ENCODE data around the gene AFF3. TPM values are rescaled to one million over a fixed set of nuclear protein-coding genes. Genes with fewer than 3 reads are reported as not detected.

Gene AFF3
- total and polyA plus RNA-seq, 2 of the 8 experiments (the other 6 are each of a cell fraction or from before 2014, with no cell fraction given), result 0.27 to 3.0 TPM

- FAIRE-seq (no peak), DNase-seq (ENCODE audit: low read depth in 1 of 2, low spot score in 2 of 2) (no peak)
- H2BK20ac ChIP-seq (ENCODE audit: low read length), result no peak overlapping the region
- H3K56ac ChIP-seq (replicated peaks; ENCODE audit: insufficient read length, low read depth, low read length), result no peak overlapping the region
- no peak overlapping the region for H3K18ac ChIP-seq (ENCODE audit: extremely low read depth, low read length)
- ChIA-PET POLR2A (ENCODE audit: partially characterized antibody) (no interaction called here), CTCF (ENCODE audit: partially characterized antibody) (no interaction called here)
- H4K91ac ChIP-seq (replicated peaks; ENCODE audit: insufficient read length, low read length), result no peak overlapping the region
- TF ChIP-seq SIX5 (IDR thresholded peaks at IDR 0.05; ENCODE audit: low read depth, low read length) (no peak), ASH2L (IDR thresholded peaks at IDR 0.05; ENCODE audit: low read length) (no peak), ATF3 (IDR thresholded peaks at IDR 0.05; ENCODE audit: insufficient read depth, low read depth, low read length) (no peak), SAP30 (IDR thresholded peaks at IDR 0.05; ENCODE audit: insufficient read depth, insufficient replicate concordance, low read length) (no peak)
- TF ChIP-seq, protein P1, sequence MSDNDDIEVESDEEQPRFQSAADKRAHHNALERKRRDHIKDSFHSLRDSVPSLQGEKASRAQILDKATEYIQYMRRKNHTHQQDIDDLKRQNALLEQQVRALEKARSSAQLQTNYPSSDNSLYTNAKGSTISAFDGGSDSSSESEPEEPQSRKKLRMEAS (IDR thresholded peaks at IDR 0.05), result no peak
- H2BK12ac ChIP-seq (ENCODE audit: low read depth, low read length), result no peak overlapping the region
- no peaks in the 10 kb centered on the region for H3K27me3 ChIP-seq (replicated peaks in 1 of 4; ENCODE audit: control insufficient read depth in 3 of 4, extremely low read depth in 1 of 4, insufficient read depth in 3 of 4, low read length in 3 of 4)
- no peaks in the 10 kb centered on the region for H4K20me1 ChIP-seq (replicated peaks in 1 of 2; ENCODE audit: control insufficient read depth in 1 of 2, insufficient read depth in 2 of 2, low read length in 2 of 2)
- no peak overlapping the region for H3K4me3 ChIP-seq (ENCODE audit: extremely low read depth in 1 of 4, insufficient read depth in 2 of 4, low read depth in 3 of 4, low read length in 4 of 4)
- H3K9me3 ChIP-seq (ENCODE audit: insufficient read depth in 2 of 2, low read depth in 1 of 2, low read length in 1 of 2), result 0 out of 4 replicates have a peak, but pooled peaks cover 0 to 2% of the 10 kb centered on the region in 2 experiments
- 91% methylated on average over 5 of the region's 5 CpGs; no CpG with 5 or more reads in 1 of the 2 experiments for WGBS, 2 experiments (ENCODE audit: extremely low coverage in 1 of 2, insufficient coverage in 1 of 2, insufficient read length in 1 of 2, insufficient replicate concordance in 2 of 2, low coverage in 1 of 2, low lambda C conversion rate in 2 of 2, missing lambda C conversion rate in 1 of 2)
- no peak overlapping the region for H3K9ac ChIP-seq (replicated peaks in 1 of 4; ENCODE audit: extremely low read depth in 1 of 4, low read depth in 3 of 4, low read length in 3 of 4)
- H4K8ac ChIP-seq (ENCODE audit: extremely low read depth, insufficient read depth, low read length), result no peak overlapping the region
- no peak overlapping the region for H3K4ac ChIP-seq (replicated peaks; ENCODE audit: insufficient read length, low read depth, low read length)
- no peak overlapping the region for H2BK5ac ChIP-seq (ENCODE audit: low read depth, low read length)
- no peak overlapping the region for H2AK5ac ChIP-seq (ENCODE audit: low read depth, low read length)
- H3K36me3 ChIP-seq (ENCODE audit: control insufficient read depth in 2 of 4, insufficient read depth in 4 of 4, low read length in 3 of 4), result no peaks in the 10 kb centered on the region
- no peak overlapping the region for H3K4me2 ChIP-seq (ENCODE audit: insufficient read depth in 1 of 2, low read depth in 2 of 2, low read length in 2 of 2)
- no peak overlapping the region for H3K14ac ChIP-seq (ENCODE audit: insufficient read length)
- H3K4me1 ChIP-seq (replicated peaks in 1 of 4; ENCODE audit: control insufficient read depth in 3 of 4, insufficient read depth in 4 of 4, low read length in 3 of 4), result peaks cover 0 to 2% (median 0%) of the 10 kb centered on the region in 4 experiments; a peak in 1 of 7 replicates
- no peaks in the 10 kb centered on the region for H3K79me2 ChIP-seq (ENCODE audit: control insufficient read depth in 1 of 2, insufficient read depth in 2 of 2, low read length in 2 of 2)
- no peak overlapping the region for H3K27ac ChIP-seq (ENCODE audit: low read depth, low read length)
- H2AFZ ChIP-seq (ENCODE audit: low read length), result no peak overlapping the region
- H2BK120ac ChIP-seq (replicated peaks; ENCODE audit: low read depth, low read length), result no peak overlapping the region
- no peak overlapping the region for H2BK15ac ChIP-seq (ENCODE audit: low read length)
- H3K23ac ChIP-seq (ENCODE audit: insufficient read length), result no peak overlapping the region
- H3K23me2 ChIP-seq (ENCODE audit: low read depth, low read length), result no peaks in the 10 kb centered on the region; the same call in 1 of the 2 replicates
- no peak overlapping the region for H4K5ac ChIP-seq (ENCODE audit: insufficient read length, low read depth, low read length)
- no peaks in the 10 kb centered on the region for H3K79me1 ChIP-seq (ENCODE audit: low read depth, low read length)
Observed at GRCh38 chr2:99644419-99644787, 498.0 kb downstream of the AFF3 start.
